ENCODE data around the gene LDHD.

DNA sequence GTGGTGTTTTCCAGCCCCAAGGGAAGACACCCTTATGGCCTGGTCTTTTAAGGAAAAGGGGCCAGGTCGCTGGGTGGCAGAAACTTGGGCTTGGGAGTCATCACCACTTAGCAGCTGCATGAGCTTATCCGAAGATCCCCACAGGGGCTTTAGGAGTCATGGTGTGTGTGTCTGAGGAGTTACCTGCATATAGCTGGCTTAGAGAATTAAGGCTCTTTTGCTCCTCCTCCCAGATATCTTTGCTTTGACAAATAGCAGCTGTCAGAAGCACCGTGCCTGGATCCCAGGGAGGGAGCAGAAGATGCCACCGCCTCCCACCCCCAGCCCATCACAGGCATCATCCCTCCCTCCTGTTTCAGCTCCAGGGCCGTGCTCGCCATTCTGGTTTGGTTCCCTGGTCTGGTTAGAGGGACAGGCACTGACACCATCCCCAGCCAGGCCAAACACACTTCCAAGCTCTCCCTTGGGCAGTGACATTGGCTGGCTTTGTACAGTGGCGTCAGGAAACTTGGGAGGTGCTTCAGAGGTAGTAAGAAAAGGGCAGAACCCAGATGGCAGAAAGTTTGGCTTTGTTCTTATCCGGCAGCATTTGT is 17.4 kb downstream of the LDHD start:
- TF ChIP-seq, protein P1, sequence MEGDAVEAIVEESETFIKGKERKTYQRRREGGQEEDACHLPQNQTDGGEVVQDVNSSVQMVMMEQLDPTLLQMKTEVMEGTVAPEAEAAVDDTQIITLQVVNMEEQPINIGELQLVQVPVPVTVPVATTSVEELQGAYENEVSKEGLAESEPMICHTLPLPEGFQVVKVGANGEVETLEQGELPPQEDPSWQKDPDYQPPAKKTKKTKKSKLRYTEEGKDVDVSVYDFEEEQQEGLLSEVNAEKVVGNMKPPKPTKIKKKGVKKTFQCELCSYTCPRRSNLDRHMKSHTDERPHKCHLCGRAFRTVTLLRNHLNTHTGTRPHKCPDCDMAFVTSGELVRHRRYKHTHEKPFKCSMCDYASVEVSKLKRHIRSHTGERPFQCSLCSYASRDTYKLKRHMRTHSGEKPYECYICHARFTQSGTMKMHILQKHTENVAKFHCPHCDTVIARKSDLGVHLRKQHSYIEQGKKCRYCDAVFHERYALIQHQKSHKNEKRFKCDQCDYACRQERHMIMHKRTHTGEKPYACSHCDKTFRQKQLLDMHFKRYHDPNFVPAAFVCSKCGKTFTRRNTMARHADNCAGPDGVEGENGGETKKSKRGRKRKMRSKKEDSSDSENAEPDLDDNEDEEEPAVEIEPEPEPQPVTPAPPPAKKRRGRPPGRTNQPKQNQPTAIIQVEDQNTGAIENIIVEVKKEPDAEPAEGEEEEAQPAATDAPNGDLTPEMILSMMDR (IDR thresholded peaks at IDR 0.05; ENCODE audit: borderline replicate concordance, extremely low read depth, low read length, poor library complexity, severe bottlenecking), result no peak
- no peak for TF ChIP-seq EZH2 (IDR thresholded peaks at IDR 0.05; ENCODE audit: borderline replicate concordance, low read depth, low read length, severe bottlenecking)
